ENCODE data around the gene LTC4S. TPM values are rescaled to one million over a fixed set of nuclear protein-coding genes. Genes with fewer than 3 reads are reported as not detected.

LTC4S gene
- total and polyA plus RNA-seq, 4 donors, result 1.3 to 3.3 (median 2.1) TPM

GRCh38 chr5:179777909-179778308 is 15.9 kb upstream of the LTC4S start:
- H3K9ac ChIP-seq (ENCODE audit: low read depth in 1 of 2, low read length in 2 of 2), result no peak overlapping the region
- TF ChIP-seq HNF4G (IDR thresholded peaks at IDR 0.05) (no peak), CTCF (IDR thresholded peaks at IDR 0.05; ENCODE audit: low read depth, low read length, missing input control) (no peak), REST (IDR thresholded peaks at IDR 0.05) (no peak), SP1 (IDR thresholded peaks at IDR 0.05) (no peak), ATF3 (IDR thresholded peaks at IDR 0.05) (no peak), TAF1 (conservative IDR thresholded peaks at IDR 0.05) (no peak), FOXA1 (IDR thresholded peaks at IDR 0.05) (no peak), NR2F2 (IDR thresholded peaks at IDR 0.05) (no peak), FOXA2 (IDR thresholded peaks at IDR 0.05) (no peak), RAD21 (IDR thresholded peaks at IDR 0.05) (no peak), HNF4A (conservative IDR thresholded peaks at IDR 0.05) (no peak), RXRA (IDR thresholded peaks at IDR 0.05) (no peak), YY1 (IDR thresholded peaks at IDR 0.05) (no peak), ZBTB33 (IDR thresholded peaks at IDR 0.05) (no peak), EGR1 (IDR thresholded peaks at IDR 0.05; ENCODE audit: low read depth in 2 of 2) (no peak), MAX (IDR thresholded peaks at IDR 0.05) (no peak)
- DNase-seq (ENCODE audit: low spot score), result no peak
- H3K27ac ChIP-seq (ENCODE audit: low read depth in 1 of 2, low read length in 2 of 2), result no peak overlapping the region
- H3K4me3 ChIP-seq (ENCODE audit: low read depth in 1 of 3, low read length in 3 of 3), result no peak overlapping the region
- H3K27me3 ChIP-seq (ENCODE audit: control insufficient read depth in 4 of 4, insufficient read depth in 4 of 4, low read length in 3 of 4), result no peaks in the 10 kb centered on the region
- no peaks in the 10 kb centered on the region for H3K9me3 ChIP-seq (ENCODE audit: control insufficient read depth in 4 of 4, low read length in 3 of 4)
- H3K4me1 ChIP-seq (ENCODE audit: control insufficient read depth in 4 of 4, insufficient read depth in 4 of 4, low read length in 3 of 4), result no peaks in the 10 kb centered on the region
- 82% methylated on average over 9 of the region's 9 CpGs for WGBS
- H3K36me3 ChIP-seq (ENCODE audit: control insufficient read depth in 4 of 4, insufficient read depth in 3 of 4, low read depth in 1 of 4, low read length in 3 of 4), result peaks cover 6 to 43% (median 24%) of the 10 kb centered on the region in 4 donors

GRCh38 chr5:179778591-179778990 is 15.2 kb upstream of the LTC4S start:
- H3K36me3 ChIP-seq (ENCODE audit: control insufficient read depth in 4 of 4, insufficient read depth in 3 of 4, low read depth in 1 of 4, low read length in 3 of 4), result peaks cover 6 to 37% (median 21%) of the 10 kb centered on the region in 4 donors
- no peak for TF ChIP-seq GABPA (IDR thresholded peaks at IDR 0.05 in 1 of 2, conservative IDR thresholded peaks at IDR 0.05 in 1 of 2)
- no peak for TF ChIP-seq REST (IDR thresholded peaks at IDR 0.05)
- no peak for TF ChIP-seq SP1 (IDR thresholded peaks at IDR 0.05)
- no peaks in the 10 kb centered on the region for H3K27me3 ChIP-seq (ENCODE audit: control insufficient read depth in 4 of 4, insufficient read depth in 4 of 4, low read length in 3 of 4)
- H3K4me1 ChIP-seq (ENCODE audit: control insufficient read depth in 4 of 4, insufficient read depth in 4 of 4, low read length in 3 of 4), result no peaks in the 10 kb centered on the region
- H3K9ac ChIP-seq (ENCODE audit: low read depth in 1 of 2, low read length in 2 of 2), result no peak overlapping the region
- H3K9me3 ChIP-seq (ENCODE audit: control insufficient read depth in 4 of 4, low read length in 3 of 4), result no peaks in the 10 kb centered on the region
- no peak for DNase-seq (ENCODE audit: low spot score)
- WGBS, result 93% methylated on average over 5 of the region's 5 CpGs
- H3K27ac ChIP-seq (ENCODE audit: low read depth in 1 of 2, low read length in 2 of 2), result no peak overlapping the region
- H3K4me3 ChIP-seq (ENCODE audit: low read depth in 1 of 3, low read length in 3 of 3), result no peak overlapping the region
